ENCODE data around the gene ARNT2.

ARNT2 gene

GRCh38 chr15:80445300-80446041, 41.3 kb downstream of the ARNT2 start:
- no peak for DNase-seq

DNA sequence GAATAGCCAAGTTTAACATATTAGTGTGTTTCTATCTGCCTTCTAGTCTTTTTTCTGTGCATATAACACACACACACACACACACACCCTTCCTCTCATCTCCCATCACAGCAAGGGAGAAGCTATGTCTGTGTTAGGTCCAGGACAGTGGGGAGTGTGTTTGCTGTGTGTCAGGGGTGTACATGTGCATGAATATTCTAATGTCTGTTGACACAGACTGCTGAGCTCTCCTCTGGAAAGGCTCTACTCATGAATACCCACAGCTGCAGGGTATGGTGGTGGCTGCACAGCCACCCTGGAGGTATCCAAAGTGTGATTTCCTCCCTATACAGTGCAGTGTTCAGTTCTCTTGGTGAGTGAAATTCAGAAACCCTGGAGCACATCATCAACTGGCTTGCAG, 42.9 kb downstream of the ARNT2 start:
- DNase-seq = no peak

GRCh38 chr15:80449825-80450224, 45.6 kb downstream of the ARNT2 start:
- no peak for DNase-seq

- DNase-seq = no peak
These were observed 46.7 kb downstream of the ARNT2 start for GRCh38 chr15:80450811-80451321.

DNA sequence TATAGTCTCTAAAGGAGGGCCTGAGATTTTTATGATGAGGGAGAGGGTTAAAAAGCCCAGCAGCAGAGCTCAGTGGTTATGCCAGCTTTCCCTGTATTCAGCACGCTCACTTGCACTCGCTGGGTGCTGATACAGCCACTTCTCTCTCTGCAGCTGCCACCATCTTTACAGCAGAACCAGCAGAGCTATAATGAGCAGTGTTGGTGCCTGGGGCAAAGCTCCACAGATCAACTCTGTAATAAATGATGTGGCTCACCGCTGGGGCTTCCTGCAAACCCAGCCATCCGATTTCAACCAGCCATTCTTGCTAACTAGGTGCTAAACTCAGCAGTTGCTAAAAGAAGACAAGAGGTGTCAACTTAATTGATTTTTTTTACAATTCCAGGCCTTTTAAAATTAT, 48.0 kb downstream of the ARNT2 start:
- DNase-seq = no peak

DNA sequence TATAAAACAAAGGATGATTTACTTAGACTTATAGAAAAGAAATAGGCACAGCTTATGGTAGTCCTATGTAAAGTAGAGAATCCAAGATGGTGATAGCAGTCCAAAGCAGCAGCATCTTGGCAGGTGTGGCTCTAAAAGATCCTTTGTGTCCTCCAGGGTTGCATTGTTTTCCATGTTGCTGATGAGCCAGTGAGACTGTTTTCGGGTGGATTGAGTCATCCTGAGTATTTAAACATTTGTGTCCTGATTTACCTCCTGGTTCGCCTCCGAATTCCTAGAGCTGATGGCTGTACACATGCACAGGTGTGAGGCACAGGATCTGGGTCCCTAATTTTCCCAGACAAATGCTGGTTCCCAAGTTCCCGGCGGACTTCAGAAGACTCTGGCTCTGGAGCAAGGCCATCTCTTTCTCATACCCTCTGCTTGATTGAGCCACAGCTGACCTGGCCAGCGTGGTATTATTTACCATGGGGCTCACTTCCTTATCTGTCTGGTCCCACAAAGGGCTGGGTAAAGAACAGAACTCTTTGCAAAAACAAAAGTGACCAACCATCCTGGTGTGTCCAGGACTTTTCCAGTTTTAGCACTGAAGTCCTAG, 51.0 kb downstream of the ARNT2 start:
- DNase-seq = no peak

- peak; percentile 8 for DNase-seq
These were observed 51.7 kb downstream of the ARNT2 start for GRCh38 chr15:80455668-80456442.

- DNase-seq = no peak
These were observed 52.6 kb downstream of the ARNT2 start for GRCh38 chr15:80456517-80457492.

DNA sequence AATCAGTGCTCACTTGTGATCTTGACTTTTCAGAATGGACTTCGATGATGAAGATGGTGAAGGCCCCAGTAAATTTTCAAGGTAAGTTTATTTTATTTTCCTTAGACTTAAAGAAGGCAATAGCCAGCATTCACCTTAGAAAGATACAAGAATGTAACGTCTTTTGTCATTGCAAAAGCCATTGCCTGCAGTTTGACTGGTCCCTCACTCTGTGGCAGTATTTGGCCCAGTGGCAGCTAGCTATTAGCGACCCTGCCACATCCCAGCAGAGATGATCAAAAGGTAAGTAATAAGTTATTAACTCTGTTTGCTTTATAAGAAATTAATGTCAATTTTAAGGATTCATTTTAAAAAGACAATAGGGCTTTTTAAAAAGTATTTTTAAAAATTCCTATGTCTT, 53.7 kb downstream of the ARNT2 start:
- DNase-seq = no peak

GRCh38 chr15:80458580-80458979, 54.4 kb downstream of the ARNT2 start:
- DNase-seq = no peak

DNA sequence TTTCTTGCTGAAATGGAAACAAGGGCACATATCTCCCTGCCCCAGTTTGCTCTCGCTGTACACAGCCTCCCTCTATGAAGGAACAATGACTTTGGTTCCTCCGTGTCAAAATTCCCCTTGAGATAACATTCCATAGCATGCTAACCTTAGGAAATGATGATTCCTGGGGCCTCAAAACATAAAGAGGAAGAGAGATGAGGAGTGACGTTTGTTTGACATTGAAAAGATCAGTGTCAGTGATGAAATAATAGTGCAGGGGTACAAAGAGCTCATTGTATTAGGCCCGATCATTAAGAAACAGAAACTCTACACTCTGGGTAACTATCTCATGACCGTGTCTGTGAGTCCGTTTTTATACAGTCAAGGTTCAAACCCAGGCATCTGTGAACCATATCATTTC, 55.2 kb downstream of the ARNT2 start:
- DNase-seq = no peak

GRCh38 chr15:80459818-80460217, 55.6 kb downstream of the ARNT2 start:
- no peak for DNase-seq

GRCh38 chr15:80461356-80462095, 57.3 kb downstream of the ARNT2 start:
- DNase-seq = no peak

- no peak for DNase-seq
These were observed 57.9 kb downstream of the ARNT2 start for GRCh38 chr15:80462111-80462510.

- no peak for DNase-seq
These were observed 58.8 kb downstream of the ARNT2 start for GRCh38 chr15:80462836-80463512.

DNA sequence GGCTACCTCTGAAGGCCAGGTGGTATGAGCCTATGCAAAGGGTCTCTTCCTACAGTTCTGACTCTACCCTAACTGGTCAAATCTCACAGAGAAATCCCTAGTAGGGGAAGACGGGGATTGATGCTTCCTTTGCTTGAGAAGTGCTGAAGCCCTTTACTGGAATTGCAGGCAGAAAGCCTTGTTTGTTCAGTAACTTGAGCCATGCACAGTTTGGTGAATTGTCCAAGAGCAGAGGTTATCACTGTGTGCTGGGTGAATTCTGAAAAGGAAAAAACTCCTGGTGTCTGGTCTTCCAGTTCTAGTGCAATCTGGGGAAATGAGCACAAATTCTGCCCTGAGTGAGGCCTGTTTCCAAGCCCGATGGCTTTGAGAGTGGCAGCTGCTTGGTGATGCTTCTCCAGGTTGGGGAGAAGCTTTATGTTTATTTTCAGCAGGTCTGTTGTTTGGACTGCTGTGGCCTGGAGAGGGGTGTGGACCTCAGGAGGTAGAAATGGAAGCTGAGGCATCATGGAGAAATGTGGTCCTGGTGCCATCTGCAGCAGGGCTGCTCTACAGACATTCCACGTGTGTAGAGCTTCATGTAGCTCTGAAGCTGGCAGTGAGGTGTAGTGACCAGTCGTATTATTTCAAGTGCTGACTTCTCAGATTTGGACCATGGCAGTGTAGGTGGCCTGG, 60.9 kb downstream of the ARNT2 start:
- DNase-seq = no peak

- no peak for DNase-seq
These were observed 61.4 kb downstream of the ARNT2 start for GRCh38 chr15:80465626-80466005.

- no peak for DNase-seq
These were observed 62.4 kb downstream of the ARNT2 start for GRCh38 chr15:80466543-80466942.

GRCh38 chr15:80467311-80467714, 63.1 kb downstream of the ARNT2 start:
- DNase-seq = no peak

DNA sequence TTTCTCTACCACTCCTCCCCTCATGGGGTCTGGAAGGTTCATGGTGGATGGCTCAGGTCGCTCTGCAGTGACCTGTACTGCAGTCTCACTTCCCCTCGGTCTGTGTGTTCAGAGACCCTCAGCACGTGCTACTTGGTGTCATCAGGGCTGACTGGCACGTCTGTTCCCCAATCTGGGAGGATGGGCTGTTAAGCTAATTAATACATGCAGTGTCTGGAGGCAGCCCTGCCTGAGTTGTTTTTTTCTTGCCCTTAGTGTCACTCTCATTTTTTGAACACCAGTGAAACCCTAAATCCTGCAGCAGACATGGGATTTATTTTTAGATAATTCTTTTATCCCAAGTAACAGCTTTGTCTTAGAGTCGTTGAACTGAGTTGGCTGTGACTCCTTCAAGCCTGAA, 64.6 kb downstream of the ARNT2 start:
- DNase-seq = no peak

DNA sequence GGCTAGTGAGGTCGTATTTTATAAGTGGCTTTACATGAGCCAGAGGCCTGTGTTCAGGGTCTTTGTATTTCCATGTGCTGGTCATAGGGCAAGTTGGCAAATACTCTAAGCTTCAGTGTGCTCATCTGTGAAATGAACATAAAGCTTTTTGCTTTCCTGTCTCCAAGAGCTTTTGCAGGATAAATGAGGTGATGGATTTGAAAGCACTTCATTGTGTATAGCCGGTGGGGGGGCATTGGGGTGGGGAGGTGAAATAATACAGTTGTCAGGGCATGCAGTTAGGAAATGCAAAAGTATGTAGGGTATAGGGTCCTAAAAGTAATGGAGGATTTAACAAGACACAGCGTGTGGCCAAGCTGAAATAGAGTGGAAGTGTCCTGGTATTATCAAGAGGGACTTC, 67.7 kb downstream of the ARNT2 start:
- DNase-seq = no peak

All from KG1 (cell line).